Stimulated activated CD4-positive, alpha-beta T cell treated with anti-CD3 and anti-CD28 coated beads, Interleukin-4, amount 100 ng/mL, for 1 hour (primary cell): ENCODE results near the gene HSPBAP1.
"Not testable (repeated sequence)": the region's sequence is repeated elsewhere in the genome, so short reads cannot be mapped to it uniquely, and the experiment has no call there.

Source experiments
- DNase-seq: peaks from one replicate; pipeline ENCODE4 v3.0.0-alpha.2; 2020

The HSPBAP1 gene

GRCh38 chr3:122730240-122730639, 63.4 kb downstream of the HSPBAP1 start:
- no peak for DNase-seq

- no peak for DNase-seq
Measured at GRCh38 chr3:122728756-122729514, 64.7 kb downstream of the HSPBAP1 start.

GRCh38 chr3:122728186-122728585, 65.4 kb downstream of the HSPBAP1 start:
- DNase-seq, result no peak

GRCh38 chr3:122727766-122728165, 65.9 kb downstream of the HSPBAP1 start:
- DNase-seq, result no peak

GRCh38 chr3:122727294-122727693, 66.3 kb downstream of the HSPBAP1 start:
- no peak for DNase-seq

- no peak for DNase-seq
Measured at GRCh38 chr3:122725106-122725505, 68.5 kb downstream of the HSPBAP1 start.

GRCh38 chr3:122719273-122719921, 74.2 kb downstream of the HSPBAP1 start:
- no peak for DNase-seq

- DNase-seq, result no peak
Measured at GRCh38 chr3:122716667-122717066, 77.0 kb downstream of the HSPBAP1 start.

GRCh38 chr3:122714273-122714672, 79.4 kb downstream of the HSPBAP1 start:
- DNase-seq, result no peak

GRCh38 chr3:122710616-122711251, 82.9 kb downstream of the HSPBAP1 start:
- DNase-seq, result not testable (repeated sequence)

- no peak for DNase-seq
Measured at GRCh38 chr3:122705379-122705778, 88.3 kb downstream of the HSPBAP1 start.

GRCh38 chr3:122700193-122700592, 93.4 kb downstream of the HSPBAP1 start:
- no peak for DNase-seq

- no peak for DNase-seq
Measured at GRCh38 chr3:122697952-122698620, 95.5 kb downstream of the HSPBAP1 start.

- DNase-seq, result no peak
Measured at GRCh38 chr3:122695927-122696561, 97.6 kb downstream of the HSPBAP1 start.

- DNase-seq, result no peak
Measured at GRCh38 chr3:122694966-122695365, 98.7 kb downstream of the HSPBAP1 start.

GRCh38 chr3:122692674-122693073, 101.0 kb downstream of the HSPBAP1 start:
- DNase-seq, result no peak

- DNase-seq, result no peak
Measured at GRCh38 chr3:122691195-122691594, 102.4 kb downstream of the HSPBAP1 start.

- DNase-seq, result no peak
Measured at GRCh38 chr3:122690096-122690495, 103.5 kb downstream of the HSPBAP1 start.
